Activated T-helper 2 cell treated with anti-CD3 and anti-CD28 coated beads, Interferon-gamma antibody, Interleukin-2, Interleukin-4, amounts not matched to agents 10 μg/mL and 5 μg/mL and 100 μg/mL, durations not matched to agents 14 hours and 24 hours and 36 hours (primary cell): ENCODE results near the gene ANKS1B. TPM values are rescaled to one million over a fixed set of nuclear protein-coding genes. Genes with fewer than 3 reads are reported as not detected.

Source experiments
- DNase-seq: peaks from one replicate; pipeline ENCODE4 v3.0.0; 2021; ENCODE audit warnings: low spot score
- H3K27ac Mint-ChIP-seq: one replicate; pipeline ENCODE4 v1.8.0; 2021; ENCODE audit warnings: mixed read lengths
- H3K27me3 Mint-ChIP-seq: one replicate; pipeline ENCODE4 v1.8.0; 2021; ENCODE audit warnings: low read depth, mixed read lengths
- H3K36me3 Mint-ChIP-seq: one replicate; pipeline ENCODE4 v1.8.0; 2021; ENCODE audit warnings: low read depth, mixed read lengths
- H3K4me1 Mint-ChIP-seq: one replicate; pipeline ENCODE4 v1.8.0; 2021; ENCODE audit warnings: low read depth, mixed read lengths
- H3K4me3 Mint-ChIP-seq: one replicate; pipeline ENCODE4 v1.8.0; 2021; ENCODE audit warnings: low read depth, mild to moderate bottlenecking, moderate library complexity, mixed read lengths
- H3K9me3 Mint-ChIP-seq: one replicate; pipeline ENCODE4 v1.8.0; 2021; ENCODE audit warnings: mixed read lengths
- intact Hi-C: fragments of 100-400 bp; cut with micrococcal nuclease; formaldehyde crosslinking; loops from one replicate; pipeline ENCODE4 v1.15.1; 2023
- total RNA-seq: library from RNA; stranded (reverse); gene quantifications from 2 replicates; pipeline ENCODE4 v1.2.3, GENCODE V29; 2022

The ANKS1B gene
- total RNA-seq, 1 donor from 2014 or later: 1.0 TPM

DNA sequence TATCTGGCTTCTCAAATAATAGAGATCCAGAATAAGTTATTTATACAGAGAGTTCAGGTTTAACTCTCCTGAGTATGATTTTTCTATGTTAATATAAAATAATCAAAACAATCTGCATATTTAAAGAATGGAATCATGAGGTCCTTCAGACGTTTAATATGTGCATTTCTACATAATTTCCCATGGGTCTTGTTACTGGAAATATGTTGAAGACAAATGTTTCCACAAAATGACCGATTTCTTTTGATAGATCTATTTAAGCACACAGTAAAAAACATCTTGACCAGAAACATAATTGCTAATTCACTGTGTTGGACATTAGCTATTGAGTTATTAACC is 957.7 kb downstream of the ANKS1B start:
- H3K4me1 Mint-ChIP-seq: no peaks in the 10 kb centered on the region
- H3K4me3 Mint-ChIP-seq: no peak overlapping the region
- no peak for DNase-seq
- intact Hi-C loops: no loop called here
- H3K27ac Mint-ChIP-seq: no peak overlapping the region
- H3K27me3 Mint-ChIP-seq: peaks cover 3% of the 10 kb centered on the region
- no peaks in the 10 kb centered on the region for H3K36me3 Mint-ChIP-seq
- no peaks in the 10 kb centered on the region for H3K9me3 Mint-ChIP-seq

- H3K4me3 Mint-ChIP-seq: no peak overlapping the region
- no peak for DNase-seq
- H3K4me1 Mint-ChIP-seq: no peaks in the 10 kb centered on the region
- H3K9me3 Mint-ChIP-seq: no peaks in the 10 kb centered on the region
- intact Hi-C loops: no loop called here
- H3K36me3 Mint-ChIP-seq: no peaks in the 10 kb centered on the region
- no peak overlapping the region for H3K27ac Mint-ChIP-seq
- H3K27me3 Mint-ChIP-seq: peaks cover 3% of the 10 kb centered on the region
Measured at GRCh38 chr12:99026332-99027054, 958.2 kb downstream of the ANKS1B start.

- Mint-ChIP-seq H3K36me3 (no peaks in the 10 kb centered on the region), H3K27me3 (peaks cover 3% of the 10 kb centered on the region), H3K4me1 (no peaks in the 10 kb centered on the region), H3K27ac (no peak overlapping the region), H3K4me3 (no peak overlapping the region), H3K9me3 (no peaks in the 10 kb centered on the region)
- intact Hi-C loops: no loop called here
- no peak for DNase-seq
Measured at GRCh38 chr12:99024870-99025269, 959.9 kb downstream of the ANKS1B start.

- intact Hi-C loops: no loop called here
- H3K9me3 Mint-ChIP-seq: no peaks in the 10 kb centered on the region
- H3K4me1 Mint-ChIP-seq: no peaks in the 10 kb centered on the region
- no peak overlapping the region for H3K4me3 Mint-ChIP-seq
- DNase-seq: no peak
- H3K27ac Mint-ChIP-seq: no peak overlapping the region
- H3K36me3 Mint-ChIP-seq: no peaks in the 10 kb centered on the region
- peaks cover 3% of the 10 kb centered on the region for H3K27me3 Mint-ChIP-seq
Measured at GRCh38 chr12:99024191-99024590, 960.5 kb downstream of the ANKS1B start.

- no peaks in the 10 kb centered on the region for H3K9me3 Mint-ChIP-seq
- H3K4me3 Mint-ChIP-seq: no peak overlapping the region
- intact Hi-C loops: no loop called here
- H3K4me1 Mint-ChIP-seq: no peaks in the 10 kb centered on the region
- DNase-seq: no peak
- no peak overlapping the region for H3K27ac Mint-ChIP-seq
- peaks cover 3% of the 10 kb centered on the region for H3K27me3 Mint-ChIP-seq
- no peaks in the 10 kb centered on the region for H3K36me3 Mint-ChIP-seq
Measured at GRCh38 chr12:99020871-99021270, 963.9 kb downstream of the ANKS1B start.

GRCh38 chr12:99019798-99020197 is 964.9 kb downstream of the ANKS1B start:
- Mint-ChIP-seq H3K36me3 (no peaks in the 10 kb centered on the region), H3K4me3 (no peak overlapping the region), H3K9me3 (no peaks in the 10 kb centered on the region), H3K4me1 (no peaks in the 10 kb centered on the region), H3K27me3 (peaks cover 1% of the 10 kb centered on the region), H3K27ac (no peak overlapping the region)
- DNase-seq: no peak
- intact Hi-C loops: no loop called here

DNA sequence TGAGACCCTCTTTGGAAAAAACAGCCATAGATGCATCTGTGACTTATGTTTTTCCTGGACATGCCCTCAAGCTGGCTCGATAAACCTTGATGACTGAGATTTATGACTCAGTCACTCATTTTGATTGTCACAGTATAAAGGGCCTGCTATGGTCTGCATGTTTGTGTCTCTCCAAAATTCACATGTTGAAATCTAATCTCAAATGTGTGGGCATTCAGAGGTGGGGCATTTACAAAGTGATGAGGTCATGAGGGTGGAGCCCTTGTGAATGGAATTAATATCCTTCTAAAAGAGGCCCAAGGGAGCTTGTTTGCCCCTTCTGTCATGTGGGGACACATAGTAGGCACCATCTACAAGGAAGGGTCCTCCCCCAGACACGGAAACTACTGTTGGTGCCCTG is 966.8 kb downstream of the ANKS1B start:
- Mint-ChIP-seq H3K9me3 (no peaks in the 10 kb centered on the region), H3K4me3 (no peak overlapping the region), H3K36me3 (no peaks in the 10 kb centered on the region), H3K4me1 (no peaks in the 10 kb centered on the region), H3K27ac (no peak overlapping the region), H3K27me3 (no peaks in the 10 kb centered on the region)
- intact Hi-C loops: no loop called here
- no peak for DNase-seq

DNA sequence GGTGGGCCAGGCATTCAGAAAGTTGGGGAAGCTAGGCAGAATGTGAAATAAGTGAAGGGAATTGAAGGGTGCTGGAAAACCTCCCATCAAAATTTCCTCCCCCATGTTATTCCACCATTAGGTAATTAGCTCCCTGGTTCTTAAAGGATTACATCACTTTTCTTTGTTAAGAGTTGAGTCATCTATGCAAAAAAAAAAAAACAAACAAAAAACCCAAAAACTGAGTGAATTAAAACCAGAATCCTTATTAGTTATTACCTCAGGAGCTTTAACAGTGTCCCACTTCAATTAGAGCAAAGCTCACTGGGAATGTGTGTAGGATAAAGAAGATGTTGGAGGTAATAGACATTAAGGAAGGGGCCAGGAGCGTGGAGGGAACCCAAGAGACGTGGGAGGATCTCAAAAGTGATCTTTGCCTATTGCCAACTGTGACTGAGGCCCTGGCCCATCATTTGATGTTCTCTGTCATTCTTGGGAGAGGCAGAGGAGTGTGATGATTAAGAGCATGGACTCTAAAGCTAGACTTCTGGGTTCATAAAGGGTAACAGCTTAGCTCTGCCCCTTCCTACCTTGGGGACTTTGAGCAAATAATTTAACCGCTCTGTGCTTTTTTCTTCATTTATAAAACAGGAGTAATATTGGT is 975.0 kb downstream of the ANKS1B start:
- peaks cover 2% of the 10 kb centered on the region for H3K4me1 Mint-ChIP-seq
- intact Hi-C loops: no loop called here
- no peak overlapping the region for H3K27ac Mint-ChIP-seq
- H3K27me3 Mint-ChIP-seq: no peaks in the 10 kb centered on the region
- H3K4me3 Mint-ChIP-seq: no peak overlapping the region
- no peaks in the 10 kb centered on the region for H3K9me3 Mint-ChIP-seq
- no peaks in the 10 kb centered on the region for H3K36me3 Mint-ChIP-seq
- no peak for DNase-seq

DNA sequence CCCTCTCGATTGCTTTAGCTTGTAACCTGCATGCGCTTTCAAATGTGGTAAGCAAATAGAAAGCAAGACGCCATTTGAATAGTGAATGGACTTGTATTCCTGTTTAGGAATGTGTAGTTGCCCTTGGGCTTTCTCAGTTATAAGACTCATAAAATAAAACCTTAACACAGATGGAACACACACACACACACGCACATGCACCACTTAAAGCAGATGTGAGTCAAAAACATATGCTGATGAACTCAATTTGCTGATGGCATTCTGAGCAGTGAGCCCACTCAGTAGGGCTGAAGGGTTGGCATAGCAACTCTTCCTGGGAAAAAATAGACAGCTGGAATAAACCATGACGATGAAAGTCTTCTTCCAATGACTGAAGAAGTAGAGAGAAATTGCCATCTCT is 979.1 kb downstream of the ANKS1B start:
- no peak overlapping the region for H3K27ac Mint-ChIP-seq
- intact Hi-C loops: no loop called here
- H3K36me3 Mint-ChIP-seq: no peaks in the 10 kb centered on the region
- H3K9me3 Mint-ChIP-seq: no peaks in the 10 kb centered on the region
- H3K27me3 Mint-ChIP-seq: no peaks in the 10 kb centered on the region
- no peak for DNase-seq
- H3K4me3 Mint-ChIP-seq: no peak overlapping the region
- H3K4me1 Mint-ChIP-seq: peaks cover 2% of the 10 kb centered on the region

DNA sequence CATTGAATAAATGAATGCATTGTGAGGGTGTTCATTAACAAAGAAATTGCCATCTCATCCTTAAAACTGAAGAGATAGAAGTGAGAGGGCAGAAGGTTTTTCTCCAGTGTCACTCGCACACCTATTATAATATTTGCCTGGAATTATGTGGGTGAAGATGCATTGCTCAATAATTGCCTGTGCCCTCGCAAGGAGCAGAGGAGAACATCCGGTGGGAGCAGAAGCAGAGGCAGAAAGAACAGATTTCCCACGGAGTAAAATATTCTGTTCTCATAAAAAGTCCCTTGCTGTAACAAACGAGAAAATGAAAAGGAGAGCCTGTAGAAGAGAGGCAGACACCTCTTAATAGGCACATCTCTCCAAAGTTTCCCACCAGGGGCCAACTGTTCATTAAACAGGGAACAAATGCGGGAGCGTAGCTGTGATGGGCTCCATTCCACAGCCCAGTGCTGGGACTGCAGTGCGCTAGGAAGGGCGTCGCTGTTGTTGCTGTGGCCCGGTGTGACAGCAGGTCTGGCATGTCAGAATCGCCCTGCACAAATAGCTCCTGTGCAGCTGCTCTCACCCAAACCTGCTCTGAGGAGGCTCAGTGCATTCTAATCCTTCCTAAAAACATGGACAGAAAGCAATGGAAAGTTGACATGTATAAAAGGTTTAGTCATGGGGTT is 979.8 kb downstream of the ANKS1B start:
- DNase-seq: no peak
- Mint-ChIP-seq H3K27me3 (no peaks in the 10 kb centered on the region), H3K9me3 (no peaks in the 10 kb centered on the region), H3K27ac (no peak overlapping the region), H3K36me3 (no peaks in the 10 kb centered on the region), H3K4me1 (no peaks in the 10 kb centered on the region), H3K4me3 (no peak overlapping the region)
- intact Hi-C loops: no loop called here

GRCh38 chr12:99002731-99003130 is 982.0 kb downstream of the ANKS1B start:
- Mint-ChIP-seq H3K9me3 (no peaks in the 10 kb centered on the region), H3K36me3 (no peaks in the 10 kb centered on the region), H3K27me3 (no peaks in the 10 kb centered on the region), H3K4me1 (no peaks in the 10 kb centered on the region), H3K4me3 (no peak overlapping the region), H3K27ac (no peak overlapping the region)
- no peak for DNase-seq
- intact Hi-C loops: no loop called here

DNA sequence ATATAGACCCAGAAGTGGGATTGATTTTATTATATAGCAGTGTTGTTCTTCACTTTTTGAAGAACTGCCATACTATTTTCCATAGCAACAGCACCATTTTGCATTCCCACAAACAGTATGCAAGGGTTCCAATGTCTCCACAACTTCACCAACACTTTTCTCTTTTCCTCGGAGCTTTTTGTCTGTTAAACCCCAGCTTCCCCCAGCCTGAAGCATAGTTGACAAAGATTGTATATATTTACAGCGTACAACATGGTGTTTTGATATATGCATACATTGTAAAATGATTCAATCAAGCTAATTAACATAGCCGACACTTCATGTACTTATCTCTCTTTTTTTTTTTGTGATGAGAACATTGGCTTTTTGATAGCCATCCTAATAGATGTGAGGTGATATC is 982.6 kb downstream of the ANKS1B start:
- no peak overlapping the region for H3K4me3 Mint-ChIP-seq
- no peaks in the 10 kb centered on the region for H3K9me3 Mint-ChIP-seq

DNA sequence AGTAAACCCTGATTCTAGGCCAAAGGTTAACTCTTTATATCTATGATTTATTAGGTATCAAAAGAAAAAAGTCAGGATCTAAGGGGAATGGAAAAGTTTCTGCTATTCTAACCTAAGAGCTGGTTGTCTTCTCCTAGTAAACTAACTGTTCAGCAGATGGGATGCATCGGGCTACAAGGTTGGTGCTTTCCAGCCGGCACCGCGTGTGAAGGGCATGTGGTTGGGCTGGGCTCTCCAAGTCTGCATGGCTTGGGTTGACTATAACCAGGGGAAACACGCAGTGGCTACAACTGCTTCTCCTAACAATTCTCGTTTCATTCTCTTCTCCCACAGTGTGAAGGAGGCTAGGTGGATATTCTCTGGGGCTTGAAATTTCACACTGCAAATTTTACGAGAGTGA is 985.2 kb downstream of the ANKS1B start:
- Mint-ChIP-seq H3K36me3 (no peaks in the 10 kb centered on the region), H3K27me3 (no peaks in the 10 kb centered on the region), H3K4me3 (no peak overlapping the region), H3K9me3 (no peaks in the 10 kb centered on the region), H3K27ac (no peak overlapping the region), H3K4me1 (no peaks in the 10 kb centered on the region)
- no peak for DNase-seq
- intact Hi-C loops: no loop called here

More for the DNA sequence above, 982.6 kb downstream of the ANKS1B start:
- H3K36me3 Mint-ChIP-seq: no peaks in the 10 kb centered on the region
- H3K27ac Mint-ChIP-seq: no peak overlapping the region
- intact Hi-C loops: no loop called here
- H3K4me1 Mint-ChIP-seq: no peaks in the 10 kb centered on the region
- DNase-seq: no peak
- H3K27me3 Mint-ChIP-seq: no peaks in the 10 kb centered on the region
